Tibial artery (tissue), 4 donors: ENCODE data around the gene TMEM63B.

ENCODE experiments used
- DNase-seq, 2 donors: peaks; one replicate each; pipeline ENCODE4 v3.0.0-alpha.2; 2019
- H3K27ac ChIP-seq, 2 donors: fragments of 200-600 bp; sonication (generic) in 1 of 2; 1 replicate in 1 of 2; 2 replicates in 1 of 2; pipeline ENCODE4 v1.5.1; 2018 to 2019; ENCODE audit warnings: mild to moderate bottlenecking in 1 of 2
- H3K27me3 ChIP-seq, 2 donors: fragments of 200-600 bp; sonication (generic) in 1 of 2; one replicate each; pipeline versions ENCODE4 v1.5.1 to v1.6.0; 2016 to 2019
- H3K36me3 ChIP-seq, 3 donors: fragments of 200-600 bp; sonication (generic) in 2 of 3; one replicate each; pipeline ENCODE4 v1.5.1; 2016 to 2019; ENCODE audit warnings: mild to moderate bottlenecking in 2 of 3
- H3K4me1 ChIP-seq, 4 donors: fragments of 200-600 bp; sonication (generic) in 2 of 4; 1 replicate in 3 of 4; 2 replicates in 1 of 4; pipeline ENCODE4 v1.5.1; 2016 to 2019
- H3K4me3 ChIP-seq, 2 donors: fragments of 200-600 bp; sonication (generic) in 1 of 2; 1 replicate in 1 of 2; 2 replicates in 1 of 2; pipeline ENCODE4 v1.5.1; 2018 to 2019; ENCODE audit warnings: mild to moderate bottlenecking in 2 of 2
- H3K9me3 ChIP-seq, 3 donors: fragments of 200-600 bp; sonication (generic) in 1 of 3; one replicate each; pipeline ENCODE4 v1.5.1; 2016 to 2019
- intact Hi-C: fragments of 100-400 bp; cut with DNase I; formaldehyde crosslinking; loops from one replicate; pipeline ENCODE4 v1.15.0; 2023; ENCODE audit warnings: low total_unique reads
- TF ChIP-seq, protein P1 (sequence below), 2 experiments: fragments of 200-600 bp in 1 of 2; fragments of 450-650 bp in 1 of 2; IDR thresholded peaks; one replicate each; pipeline ENCODE4 v1.5.1; 2017 to 2019; ENCODE audit warnings: antibody characterized with exemption in 2 of 2, mild to moderate bottlenecking in 1 of 2, moderate library complexity in 1 of 2

The TMEM63B gene

DNA sequence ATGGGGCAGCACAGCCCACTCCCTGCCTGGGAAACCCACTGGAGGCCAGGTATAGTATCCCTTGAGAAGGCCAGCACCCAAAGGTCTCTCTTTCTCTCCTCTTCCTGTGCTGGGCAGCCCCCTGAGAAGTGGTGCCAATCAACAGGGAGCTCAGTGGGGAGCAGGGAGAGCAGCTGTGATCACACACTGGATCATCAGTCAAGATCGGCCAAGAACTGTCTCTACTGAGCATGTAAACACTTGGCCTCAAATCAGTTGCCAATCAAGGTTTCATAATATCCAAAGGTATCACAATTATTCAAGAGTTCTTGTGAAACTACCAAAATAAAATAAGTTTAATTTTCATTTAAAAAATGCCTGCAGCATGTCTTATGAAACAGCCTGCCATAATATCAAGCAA is 18.9 kb upstream of the TMEM63B start:
- Histone ChIP-seq H3K27me3 (no peaks in the 10 kb centered on the region), H3K9me3 (no peaks in the 10 kb centered on the region), H3K36me3 (peaks cover 6 to 79% (median 48%) of the 10 kb centered on the region in 3 donors), H3K4me3 (no peak overlapping the region), H3K4me1 (peaks cover 0 to 5% (median 2%) of the 10 kb centered on the region in 4 donors), H3K27ac (no peak overlapping the region)
- intact Hi-C loops = no loop called here
- no peak for DNase-seq
- TF ChIP-seq, protein P1, sequence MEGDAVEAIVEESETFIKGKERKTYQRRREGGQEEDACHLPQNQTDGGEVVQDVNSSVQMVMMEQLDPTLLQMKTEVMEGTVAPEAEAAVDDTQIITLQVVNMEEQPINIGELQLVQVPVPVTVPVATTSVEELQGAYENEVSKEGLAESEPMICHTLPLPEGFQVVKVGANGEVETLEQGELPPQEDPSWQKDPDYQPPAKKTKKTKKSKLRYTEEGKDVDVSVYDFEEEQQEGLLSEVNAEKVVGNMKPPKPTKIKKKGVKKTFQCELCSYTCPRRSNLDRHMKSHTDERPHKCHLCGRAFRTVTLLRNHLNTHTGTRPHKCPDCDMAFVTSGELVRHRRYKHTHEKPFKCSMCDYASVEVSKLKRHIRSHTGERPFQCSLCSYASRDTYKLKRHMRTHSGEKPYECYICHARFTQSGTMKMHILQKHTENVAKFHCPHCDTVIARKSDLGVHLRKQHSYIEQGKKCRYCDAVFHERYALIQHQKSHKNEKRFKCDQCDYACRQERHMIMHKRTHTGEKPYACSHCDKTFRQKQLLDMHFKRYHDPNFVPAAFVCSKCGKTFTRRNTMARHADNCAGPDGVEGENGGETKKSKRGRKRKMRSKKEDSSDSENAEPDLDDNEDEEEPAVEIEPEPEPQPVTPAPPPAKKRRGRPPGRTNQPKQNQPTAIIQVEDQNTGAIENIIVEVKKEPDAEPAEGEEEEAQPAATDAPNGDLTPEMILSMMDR (IDR thresholded peaks at IDR 0.05) = no peak

DNA sequence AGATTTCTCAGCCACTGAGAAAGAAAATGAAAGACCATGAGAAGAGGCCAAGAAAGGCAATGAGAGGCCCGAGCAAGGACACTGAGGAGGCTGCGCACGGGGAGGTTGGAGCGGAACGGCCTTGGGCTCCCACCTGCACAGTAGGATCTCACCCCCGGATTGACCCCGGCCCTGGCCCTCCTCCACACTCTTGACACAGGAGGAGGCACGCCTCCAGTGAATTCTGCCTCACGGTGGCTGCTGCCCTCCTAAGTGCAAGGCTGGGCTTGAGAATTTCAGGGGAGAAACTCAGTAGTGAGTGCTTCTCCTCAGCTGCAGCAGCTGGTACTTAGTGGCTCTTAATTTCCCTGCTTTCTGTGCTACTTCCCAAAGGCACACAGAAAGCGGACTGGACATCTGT is 18.1 kb upstream of the TMEM63B start:
- TF ChIP-seq, protein P1 (IDR thresholded peaks at IDR 0.05) = no peak

DNA sequence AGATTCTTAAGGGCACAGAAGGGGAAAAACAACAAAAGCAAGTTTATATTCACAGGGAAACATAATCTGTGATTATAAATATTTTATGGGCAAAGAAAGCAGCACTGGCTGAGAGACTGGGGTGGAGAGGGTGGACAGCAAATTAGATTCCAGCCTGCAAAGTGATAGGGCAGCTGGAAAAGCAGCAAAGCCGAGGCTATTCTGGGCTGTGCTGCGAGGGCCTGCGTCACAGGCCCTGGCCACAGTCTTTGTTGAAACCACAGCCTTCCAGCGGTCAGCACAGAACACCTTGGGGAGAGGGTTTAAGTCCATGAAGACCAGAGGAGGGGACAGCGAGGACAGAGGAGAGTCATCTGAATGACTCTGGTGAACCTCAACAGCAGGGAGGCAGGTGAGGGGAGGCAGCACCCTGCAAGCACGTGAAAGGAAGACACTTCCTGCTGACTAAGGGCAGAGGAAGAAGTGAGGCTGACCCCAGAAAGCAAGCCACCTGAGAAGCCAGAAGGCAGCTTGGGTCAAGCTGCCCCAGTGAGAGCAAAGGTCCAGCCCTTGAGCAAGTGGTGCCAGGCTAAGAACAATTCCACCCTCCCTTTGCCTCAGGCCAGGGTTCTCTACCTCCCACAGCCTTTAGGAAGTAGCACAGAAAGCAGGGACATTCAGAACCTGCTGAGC is 17.2 kb upstream of the TMEM63B start:
- Histone ChIP-seq H3K27me3 (no peaks in the 10 kb centered on the region), H3K4me3 (no peak overlapping the region), H3K36me3 (peaks cover 12 to 82% (median 53%) of the 10 kb centered on the region in 3 donors), H3K27ac (no peak overlapping the region), H3K9me3 (no peaks in the 10 kb centered on the region), H3K4me1 (peaks cover 0 to 4% (median 1%) of the 10 kb centered on the region in 4 donors)
- intact Hi-C loops = no loop called here
- DNase-seq = no peak
- TF ChIP-seq, protein P1 (IDR thresholded peaks at IDR 0.05) = no peak

More for the DNA sequence above, 18.1 kb upstream of the TMEM63B start:
- H3K27ac ChIP-seq = no peak overlapping the region
- H3K4me1 ChIP-seq = peaks cover 0 to 5% (median 2%) of the 10 kb centered on the region in 4 donors
- no peaks in the 10 kb centered on the region for H3K27me3 ChIP-seq
- peaks cover 12 to 82% (median 54%) of the 10 kb centered on the region in 3 donors for H3K36me3 ChIP-seq
- no peak for DNase-seq
- H3K9me3 ChIP-seq = no peaks in the 10 kb centered on the region
- H3K4me3 ChIP-seq = no peak overlapping the region
- intact Hi-C loops = no loop called here

DNA sequence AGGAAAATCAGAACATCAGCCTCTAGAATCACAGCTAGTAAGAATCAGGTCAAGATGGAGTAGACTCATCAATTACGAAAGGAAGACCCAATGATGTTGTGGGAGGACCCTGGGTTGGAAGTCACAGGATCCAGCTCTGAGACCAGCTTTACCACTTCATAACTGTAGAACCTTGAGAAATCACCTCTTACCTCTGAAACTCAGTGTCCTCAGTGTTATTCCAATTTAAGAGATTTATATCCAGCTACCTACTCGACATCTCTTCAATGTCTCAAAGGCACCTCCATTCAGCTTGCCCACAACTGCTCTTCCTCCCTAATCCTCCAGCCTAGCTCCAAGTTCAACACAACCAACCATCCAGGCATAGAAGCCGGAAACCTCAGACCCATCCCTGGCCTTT is 16.4 kb upstream of the TMEM63B start:
- peaks cover 12 to 82% (median 53%) of the 10 kb centered on the region in 3 donors for H3K36me3 ChIP-seq
- TF ChIP-seq, protein P1 (IDR thresholded peaks at IDR 0.05) = no peak
- intact Hi-C loops = no loop called here
- H3K4me1 ChIP-seq = peaks cover 0 to 9% (median under 1%) of the 10 kb centered on the region in 4 donors
- no peaks in the 10 kb centered on the region for H3K9me3 ChIP-seq
- DNase-seq = no peak
- H3K4me3 ChIP-seq = no peak overlapping the region
- H3K27me3 ChIP-seq = no peaks in the 10 kb centered on the region
- no peak overlapping the region for H3K27ac ChIP-seq

DNA sequence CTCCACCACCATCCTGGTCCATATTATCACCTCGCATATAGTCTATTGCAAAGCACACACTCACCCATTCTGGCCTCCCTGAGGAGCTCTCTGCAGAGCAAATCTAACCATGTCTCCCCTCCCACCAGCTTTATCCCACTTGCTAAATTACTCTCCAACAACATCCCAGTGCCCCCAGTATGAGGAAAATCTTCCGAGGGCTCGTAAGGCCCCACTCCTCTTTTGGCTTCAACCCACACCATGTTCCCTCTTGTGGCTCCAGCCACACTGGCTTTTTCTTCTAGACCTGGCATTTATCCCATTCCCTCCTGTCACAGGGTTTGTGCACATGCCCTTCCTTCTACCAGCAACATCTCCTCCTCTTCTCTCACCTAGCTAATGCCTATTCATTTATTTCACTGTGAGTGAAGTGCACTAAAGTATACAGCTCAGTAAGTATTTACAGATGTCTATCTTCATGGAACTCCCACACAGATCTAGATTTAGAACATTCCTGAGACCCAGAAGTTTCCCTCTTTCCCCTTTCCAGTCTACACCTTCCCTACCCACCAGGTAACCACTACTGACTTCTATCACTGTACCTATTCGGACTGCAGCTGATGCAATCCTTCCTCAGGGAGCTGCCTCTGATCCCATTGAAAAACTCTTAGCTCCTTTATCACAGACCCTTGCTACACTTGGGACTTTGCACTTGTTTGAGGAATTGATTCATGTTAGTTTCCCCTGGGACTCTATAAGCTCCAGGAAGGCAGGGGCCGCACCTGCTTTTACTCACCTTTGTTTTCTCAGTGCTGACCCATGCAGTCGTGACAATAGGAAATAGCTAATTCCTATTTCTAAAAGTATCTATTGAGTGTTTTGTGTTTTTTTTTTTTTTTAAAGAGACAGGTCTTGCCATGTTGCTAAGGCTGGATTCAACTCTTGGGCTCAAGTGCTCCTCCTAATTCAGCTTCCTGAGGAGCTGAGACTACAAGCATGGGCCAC is 15.6 kb upstream of the TMEM63B start:
- no peaks in the 10 kb centered on the region for H3K27me3 ChIP-seq
- peaks cover 12 to 82% (median 53%) of the 10 kb centered on the region in 3 donors for H3K36me3 ChIP-seq
- no peak for DNase-seq

More for the DNA sequence above, 15.6 kb upstream of the TMEM63B start:
- Histone ChIP-seq H3K27ac (no peak overlapping the region), H3K9me3 (no peaks in the 10 kb centered on the region), H3K4me3 (no peak overlapping the region), H3K4me1 (peaks cover 0 to 16% (median 7%) of the 10 kb centered on the region in 4 donors)
- intact Hi-C loops = no loop called here
- TF ChIP-seq, protein P1 (IDR thresholded peaks at IDR 0.05) = no peak
